Lower leg skin (tissue), 4 donors: Measurements from ENCODE around the gene ANAPC2. TPM values are rescaled to one million over a fixed set of nuclear protein-coding genes. Genes with fewer than 3 reads are reported as not detected.

ENCODE experiments used
- DNase-seq, 2 donors: peaks; one replicate each; pipeline ENCODE4 v3.0.0-alpha.2; 2019; ENCODE audit warnings: low spot score in 2 of 2
- H3K4me3 ChIP-seq: fragments of 200-600 bp; sonication (generic); 2 replicates; pipeline ENCODE4 v1.5.1; 2017; ENCODE audit warnings: mild to moderate bottlenecking, low read depth; ENCODE audit not compliant: poor library complexity, severe bottlenecking
- CTCF ChIP-seq, 3 donors: fragments of 450-650 bp; IDR thresholded peaks; one replicate each; pipeline ENCODE4 v1.5.1; 2016; ENCODE audit warnings: antibody characterized with exemption in 3 of 3, mild to moderate bottlenecking in 3 of 3, moderate library complexity in 2 of 3
- POLR2A ChIP-seq, 2 donors: fragments of 450-650 bp; IDR thresholded peaks; one replicate each; pipeline ENCODE4 v1.6.1; 2016 to 2017; ENCODE audit warnings: antibody characterized with exemption in 2 of 2, mild to moderate bottlenecking in 1 of 2, moderate library complexity in 1 of 2
- WGBS, 2 donors: methylation state at CpG; one replicate each; pipeline ENCODE4 v1.1.5; 2018; 5-methylcytosine and 5-hydroxymethylcytosine counted together
- intact Hi-C: fragments of 100-400 bp; cut with DNase I; formaldehyde crosslinking; loops from one replicate; pipeline ENCODE4 v1.15.0; 2023; ENCODE audit warnings: low total_unique reads
- total RNA-seq, 4 donors: library from RNA; depleted of rRNA; stranded (reverse); fragments of >200 nt; gene quantifications; one replicate each; pipeline ENCODE4 v1.1.0, GENCODE V29; 2016

ANAPC2 gene
- total RNA-seq, 4 donors from 2014 or later = 26.2 to 69.3 (median 30.5) TPM

GRCh38 chr9:137172901-137173795 lies 15.2 kb downstream of the ANAPC2 start:
- WGBS, 2 donors = 45 to 46% methylated on average over 15 to 21 of the region's 21 CpGs
- no peak for DNase-seq
- H3K4me3 ChIP-seq = no peak overlapping the region
- TF ChIP-seq POLR2A (IDR thresholded peaks at IDR 0.05) = no peak
- intact Hi-C loops = no loop called here

DNA sequence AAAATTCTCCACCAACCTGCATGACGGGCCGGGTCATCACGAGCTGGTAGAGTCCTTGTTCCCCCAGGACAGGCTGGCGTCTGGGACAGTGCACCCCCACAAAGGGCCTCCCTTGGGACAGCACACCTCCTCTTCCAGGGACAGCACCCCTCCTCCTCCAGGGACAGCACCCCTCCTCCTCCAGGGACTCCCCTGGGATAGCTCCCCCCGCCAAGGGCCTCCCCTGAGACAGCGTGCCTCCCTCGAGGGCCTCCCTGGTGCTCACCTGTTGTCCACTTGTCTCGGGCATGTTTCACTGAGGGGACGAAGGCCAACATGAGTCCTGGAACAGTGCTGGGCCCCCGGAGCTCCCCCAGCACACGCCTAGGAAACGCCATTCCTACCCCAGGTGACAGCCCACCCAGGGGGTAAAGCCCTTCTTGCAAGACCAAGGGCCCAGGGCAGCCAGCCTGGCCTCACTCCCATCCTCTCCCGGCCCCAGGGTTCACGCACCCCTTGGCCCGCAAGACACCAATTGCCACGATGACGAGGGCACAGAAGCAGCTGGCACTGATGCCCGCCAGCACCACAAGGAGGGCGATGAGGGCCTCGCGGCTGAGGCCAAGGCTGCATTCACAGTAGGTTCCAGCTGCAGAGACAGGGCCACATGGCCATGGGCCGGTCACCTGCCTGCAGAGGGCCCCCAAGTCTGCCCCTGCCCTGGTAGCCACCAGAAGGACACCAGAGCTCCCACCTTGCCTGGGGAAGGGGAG lies 17.0 kb downstream of the ANAPC2 start:
- 68 to 78% methylated on average over 17 to 22 of the region's 22 CpGs for WGBS, 2 donors
- TF ChIP-seq CTCF (IDR thresholded peaks at IDR 0.05) (no peak), POLR2A (IDR thresholded peaks at IDR 0.05) (no peak)
- no peak for DNase-seq
- intact Hi-C loops = no loop called here
- H3K4me3 ChIP-seq = no peak overlapping the region

GRCh38 chr9:137170486-137171148 lies 17.7 kb downstream of the ANAPC2 start:
- intact Hi-C loops = no loop called here
- WGBS, 2 donors = 49 to 50% methylated on average over 12 to 13 of the region's 14 CpGs
- TF ChIP-seq CTCF (IDR thresholded peaks at IDR 0.05) (no peak), POLR2A (IDR thresholded peaks at IDR 0.05) (no peak)
- no peak overlapping the region for H3K4me3 ChIP-seq
- DNase-seq = no peak

GRCh38 chr9:137169896-137170358 lies 18.4 kb downstream of the ANAPC2 start, which contains the start of gene LRRC26:
Gene LRRC26, minus strand, starts transcription at chr9:137170051. Its CDS starts 108 bp downstream, at chr9:137169943.
- WGBS, 2 donors = 14 to 40% methylated on average over 1 to 21 of the region's 41 CpGs
- intact Hi-C loops = no loop called here
- no peak for TF ChIP-seq POLR2A (IDR thresholded peaks at IDR 0.05)
- TF ChIP-seq CTCF (IDR thresholded peaks at IDR 0.05) = no peak
- H3K4me3 ChIP-seq = no peak within 1 kb of the TSS
- no peak for DNase-seq

DNA sequence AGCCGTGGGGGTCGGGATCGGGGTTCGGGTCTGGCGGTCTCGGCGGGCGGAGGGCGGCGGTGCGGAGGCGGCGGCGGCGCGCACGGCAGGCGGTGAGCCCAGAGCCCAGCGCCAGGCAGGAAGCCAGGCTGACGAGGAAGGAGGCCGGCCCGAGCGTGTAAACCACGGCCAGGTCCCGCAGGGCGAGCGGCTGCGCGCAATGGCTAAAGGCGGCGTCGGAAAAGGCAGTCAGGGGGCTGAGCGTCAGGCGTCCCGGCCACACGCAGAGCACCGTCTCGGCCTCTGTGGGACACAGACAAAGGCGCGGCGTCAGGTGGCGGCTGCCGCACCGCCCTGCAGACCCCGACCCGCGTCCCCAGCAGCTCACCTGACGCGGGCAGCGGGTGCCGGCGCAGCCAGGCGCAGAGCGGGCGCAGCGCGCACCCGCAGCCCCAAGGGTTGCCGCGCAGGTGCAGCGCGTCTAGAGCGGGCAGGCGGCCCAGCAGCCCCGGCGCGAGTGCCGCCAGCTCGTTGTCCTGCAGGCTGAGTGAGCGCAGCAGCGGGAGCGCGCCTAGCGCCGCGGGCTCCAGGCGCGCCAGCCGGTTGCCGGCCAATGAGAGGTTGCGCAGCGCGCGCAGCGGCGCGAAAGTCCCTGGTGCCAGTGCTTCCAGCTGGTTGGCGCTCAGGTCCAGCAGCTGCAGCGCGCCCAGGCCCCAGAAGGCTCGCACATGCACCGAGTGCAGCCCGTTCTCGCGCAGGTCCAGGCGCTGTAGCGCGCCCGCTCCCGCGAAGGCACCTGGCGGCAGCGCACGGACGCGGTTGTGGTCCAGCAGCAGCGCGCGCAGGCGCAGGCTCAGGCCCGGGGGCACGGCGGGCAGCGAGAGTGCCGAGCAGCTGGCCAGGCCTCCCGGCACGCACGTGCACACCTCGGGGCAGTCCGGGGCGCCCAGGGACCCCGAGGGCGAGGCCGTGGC lies 19.2 kb downstream of the ANAPC2 start:
- no peak overlapping the region for H3K4me3 ChIP-seq
- WGBS, 2 donors = 1 to 2% methylated on average over 19 to 47 of the region's 124 CpGs
- no peak for DNase-seq
- intact Hi-C loops = no loop called here
- TF ChIP-seq POLR2A (IDR thresholded peaks at IDR 0.05) (no peak), CTCF (IDR thresholded peaks at IDR 0.05) (no peak)
